Thymus (tissue), 11 donors: ENCODE measurements around the gene SLC25A4. TPM values are rescaled to one million over a fixed set of nuclear protein-coding genes. Genes with fewer than 3 reads are reported as not detected.
A peak's percentile ranks its signal among the peaks of the same experiment; 100 is the strongest.

Experiments used
- DNase-seq, 9 donors: peaks; one replicate each; pipeline ENCODE4 v3.0.0-alpha.2; 2013; ENCODE audit warnings: low spot score in 9 of 9, low read depth in 6 of 9, missing footprints in 1 of 9
- H3K27ac ChIP-seq, 2 donors: one replicate each; pipeline ENCODE4 v1.5.1; 2013; ENCODE audit warnings: control low read depth in 1 of 2, low read depth in 1 of 2, low read length in 1 of 2, mild to moderate bottlenecking in 1 of 2, moderate library complexity in 1 of 2
- H3K27me3 ChIP-seq, 2 donors: one replicate each; pipeline ENCODE4 v1.5.1; 2013; ENCODE audit warnings: low read length in 1 of 2; ENCODE audit not compliant: control insufficient read depth in 2 of 2, insufficient read depth in 1 of 2
- H3K36me3 ChIP-seq, 2 donors: one replicate each; pipeline ENCODE4 v1.5.1; 2013; ENCODE audit warnings: low read length in 1 of 2, mild to moderate bottlenecking in 1 of 2, moderate library complexity in 1 of 2; ENCODE audit not compliant: control insufficient read depth in 2 of 2, insufficient read depth in 2 of 2
- H3K4me1 ChIP-seq, 2 donors: one replicate each; pipeline ENCODE4 v1.5.1; 2013; ENCODE audit warnings: low read length in 2 of 2; ENCODE audit not compliant: control insufficient read depth in 2 of 2, insufficient read depth in 2 of 2
- H3K4me3 ChIP-seq, 2 donors: one replicate each; pipeline ENCODE4 v1.5.1; 2013; ENCODE audit warnings: low read length in 2 of 2, control low read depth in 1 of 2, mild to moderate bottlenecking in 1 of 2
- H3K9me3 ChIP-seq, 2 donors: one replicate each; pipeline ENCODE4 v1.5.1; 2013; ENCODE audit warnings: low read length in 1 of 2, mild to moderate bottlenecking in 1 of 2; ENCODE audit not compliant: control insufficient read depth in 2 of 2, insufficient read depth in 1 of 2
- WGBS: extraction: QIAGEN DNeasy Blood & Tissue Kit; methylation state at CpG from one replicate; pipeline ENCODE4 v1.1.7; 2013; 5-methylcytosine and 5-hydroxymethylcytosine counted together
- polyA plus RNA-seq: library from polyadenylated mRNA; stranded (reverse); fragments of 200-250 nt; gene quantifications from one replicate; pipeline ENCODE4 v1.2.3, GENCODE V29; 2013
- total RNA-seq: library from RNA; stranded (reverse); fragments of 120-200 nt; gene quantifications from one replicate; pipeline ENCODE4 v1.2.4, GENCODE V29; 2013
- donor health status: healthy.

SLC25A4 gene
- total and polyA plus RNA-seq, 2 donors: 5.7 to 15.0 TPM

DNA sequence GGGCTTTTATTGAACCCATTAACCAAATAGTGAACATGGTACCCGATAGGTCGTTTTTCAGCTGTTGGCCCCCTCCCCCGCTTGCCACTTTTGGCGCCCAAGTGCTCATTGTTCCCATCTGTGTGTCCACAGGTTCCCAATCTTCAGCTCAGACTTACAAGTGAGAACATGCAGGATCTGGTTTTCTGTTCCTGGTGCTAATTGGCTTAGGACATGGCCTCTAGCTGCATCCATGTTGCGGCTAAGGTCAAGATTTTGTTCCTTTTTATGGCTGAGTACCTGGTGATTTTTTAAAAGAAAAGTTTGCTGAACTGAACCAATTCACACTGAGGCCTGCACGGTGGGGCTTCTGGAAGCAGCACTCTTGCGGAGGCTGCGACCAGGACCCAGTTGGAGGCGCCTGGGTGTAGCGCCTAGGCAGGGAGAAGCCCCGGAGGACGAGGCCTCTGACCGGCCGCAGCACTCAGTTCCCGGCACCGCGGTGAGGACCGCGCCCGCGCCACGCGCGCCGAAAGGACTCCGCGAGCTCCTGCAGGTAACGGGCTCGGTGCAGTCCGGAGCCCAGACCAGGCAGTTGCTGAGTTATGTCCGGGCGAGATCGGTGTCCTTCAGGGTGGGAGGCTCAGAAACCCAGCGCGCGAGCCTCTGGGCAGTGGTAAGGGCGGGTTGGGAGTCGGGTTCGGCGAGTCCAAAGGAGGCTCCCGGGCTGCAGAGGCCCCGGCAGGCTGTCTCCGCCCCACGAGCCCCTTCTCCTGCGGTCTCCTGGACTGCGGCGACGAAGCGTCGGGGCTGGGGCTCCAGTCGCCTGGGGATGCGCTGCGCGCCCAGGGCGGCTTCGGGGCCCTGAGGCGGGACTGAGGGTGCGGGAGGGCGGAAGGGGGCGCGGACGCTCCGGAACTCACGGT lies 15.8 kb upstream of the SLC25A4 start:
- Histone ChIP-seq H3K27ac (no peak overlapping the region), H3K36me3 (no peaks in the 10 kb centered on the region), H3K27me3 (peaks cover 35 to 72% of the 10 kb centered on the region in 2 donors), H3K4me3 (no peak overlapping the region), H3K4me1 (peaks cover 4% of the 10 kb centered on the region in 2 donors), H3K9me3 (peaks cover 2 to 23% of the 10 kb centered on the region in 2 donors)
- WGBS: 13% methylated on average over 64 of the region's 64 CpGs
- no peak for DNase-seq

DNA sequence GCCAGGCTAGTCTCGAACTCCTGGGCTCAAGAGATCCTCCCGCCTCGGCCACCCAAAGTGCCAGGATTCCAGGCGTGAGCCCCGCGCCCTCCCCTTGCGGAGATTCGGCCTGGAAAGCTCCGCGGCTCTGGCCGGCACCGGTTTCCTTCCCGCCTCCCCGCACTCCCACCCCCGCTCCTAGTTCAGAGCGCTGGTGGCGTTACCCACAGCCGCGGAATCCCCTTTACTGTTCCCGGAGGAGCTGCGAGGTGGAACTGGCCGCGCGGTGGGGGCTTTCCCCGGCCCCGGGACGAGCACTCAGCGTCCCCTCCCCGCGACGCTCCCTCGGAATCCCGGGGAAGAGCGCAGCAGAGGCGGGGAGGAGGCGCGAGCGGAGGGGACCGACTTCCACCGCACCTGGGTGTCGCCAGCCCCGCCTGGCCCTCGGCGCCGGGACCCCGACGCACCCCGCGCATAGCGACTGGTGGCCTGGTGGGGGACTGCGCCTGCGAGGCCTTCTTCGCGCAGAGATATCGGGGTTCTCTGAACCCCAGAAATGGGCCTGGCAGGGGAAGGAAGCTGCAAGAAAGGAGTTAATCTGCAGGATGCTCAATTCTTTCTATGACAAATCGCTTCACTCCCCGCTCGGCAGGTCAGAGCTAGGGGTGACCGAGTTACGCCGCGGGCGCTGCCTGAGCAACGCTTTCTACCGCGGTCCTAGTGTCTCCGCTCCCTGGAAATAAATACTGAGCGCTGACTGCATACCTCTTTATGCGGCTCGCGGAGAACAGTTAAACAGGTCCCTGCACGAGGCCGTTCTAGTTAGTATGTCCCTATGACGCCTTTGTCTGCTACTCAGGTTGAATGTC lies 14.6 kb upstream of the SLC25A4 start:
- WGBS: 3% methylated on average over 74 of the region's 74 CpGs
- peaks cover 2 to 23% of the 10 kb centered on the region in 2 donors for H3K9me3 ChIP-seq
- no peaks in the 10 kb centered on the region for H3K36me3 ChIP-seq
- peak in 1 of 9 donors; percentile 20 for DNase-seq
- H3K27me3 ChIP-seq: peaks cover 35 to 73% of the 10 kb centered on the region in 2 donors
- H3K4me1 ChIP-seq: peaks cover 4% of the 10 kb centered on the region in 2 donors
- peak overlapping the region in 1 of 2 donors; percentile 25 for H3K4me3 ChIP-seq
- H3K27ac ChIP-seq: no peak overlapping the region

DNA sequence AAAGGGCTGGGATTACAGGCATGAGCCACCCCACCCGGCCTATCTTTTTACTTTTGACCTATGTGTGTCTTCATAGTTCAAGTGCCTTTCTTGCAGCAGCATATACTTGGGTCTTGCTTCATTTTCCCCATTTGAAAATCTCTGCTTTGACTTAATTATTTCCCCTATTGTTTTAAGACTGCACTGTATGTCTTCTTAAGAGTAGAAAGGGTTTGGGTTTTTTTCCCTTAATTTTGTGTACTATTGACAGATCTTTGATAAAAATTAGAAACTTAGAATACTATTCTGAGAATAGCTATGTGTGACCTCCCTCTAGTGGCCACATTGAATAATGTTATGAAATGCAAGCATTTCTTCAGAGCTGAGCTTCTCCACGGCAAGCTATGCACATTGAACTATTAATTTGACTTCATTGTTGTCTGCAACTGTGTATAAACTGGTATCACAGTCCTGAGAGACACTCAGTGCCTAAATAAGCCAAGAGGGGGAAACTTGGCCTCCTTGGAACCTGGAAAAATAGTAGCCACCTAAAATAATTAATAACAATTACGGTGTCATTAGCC lies 8.7 kb upstream of the SLC25A4 start:
- Histone ChIP-seq H3K27ac (no peak overlapping the region), H3K4me1 (no peaks in the 10 kb centered on the region), H3K36me3 (no peaks in the 10 kb centered on the region), H3K27me3 (peaks cover 0 to 49% of the 10 kb centered on the region in 2 donors), H3K9me3 (no peaks in the 10 kb centered on the region), H3K4me3 (no peak overlapping the region)
- DNase-seq: peak in 5 of 9 donors; percentile 23 to 64 (median 46)
- 48% methylated on average over 3 of the region's 3 CpGs for WGBS

DNA sequence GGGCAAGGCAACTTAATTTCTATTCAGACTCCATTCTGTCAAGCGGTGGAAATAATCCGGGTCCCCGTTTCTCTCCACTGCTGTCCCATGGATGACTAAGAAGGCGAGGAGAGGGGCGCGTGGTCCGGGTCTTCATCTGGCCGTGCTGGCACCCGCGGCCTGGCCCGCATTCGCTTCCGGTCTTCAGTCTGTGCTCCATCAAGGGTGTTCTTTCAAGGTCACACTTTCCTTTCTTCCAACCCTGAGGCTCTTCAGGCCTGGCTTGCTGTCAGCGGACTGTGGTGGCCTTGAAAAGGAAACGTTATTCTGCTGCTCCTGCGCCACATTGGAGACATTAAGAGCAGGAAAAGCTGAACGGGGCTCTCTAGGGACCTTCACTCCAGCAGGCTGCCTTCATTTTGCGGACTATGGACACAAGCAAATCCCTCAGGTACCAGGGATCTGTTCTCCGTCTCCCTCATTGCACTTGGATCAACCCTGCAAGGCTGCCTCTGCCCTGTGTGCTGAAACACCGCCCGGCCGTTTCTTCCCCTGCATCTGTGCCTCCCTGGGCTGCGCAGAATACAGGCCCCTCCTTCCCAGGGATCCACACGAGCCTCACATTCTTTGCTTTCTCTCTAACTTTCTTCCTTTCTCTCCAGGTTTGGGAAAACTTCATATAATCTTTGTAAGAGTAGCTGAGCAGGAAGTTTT lies 5.7 kb upstream of the SLC25A4 start:
- no peak overlapping the region for H3K27ac ChIP-seq
- no peaks in the 10 kb centered on the region for H3K9me3 ChIP-seq
- H3K4me1 ChIP-seq: peaks cover 0 to 2% of the 10 kb centered on the region in 2 donors
- H3K27me3 ChIP-seq: peaks cover 8 to 48% of the 10 kb centered on the region in 2 donors
- no peaks in the 10 kb centered on the region for H3K36me3 ChIP-seq
- no peak overlapping the region for H3K4me3 ChIP-seq
- DNase-seq: no peak
- 94% methylated on average over 24 of the region's 24 CpGs for WGBS

DNA sequence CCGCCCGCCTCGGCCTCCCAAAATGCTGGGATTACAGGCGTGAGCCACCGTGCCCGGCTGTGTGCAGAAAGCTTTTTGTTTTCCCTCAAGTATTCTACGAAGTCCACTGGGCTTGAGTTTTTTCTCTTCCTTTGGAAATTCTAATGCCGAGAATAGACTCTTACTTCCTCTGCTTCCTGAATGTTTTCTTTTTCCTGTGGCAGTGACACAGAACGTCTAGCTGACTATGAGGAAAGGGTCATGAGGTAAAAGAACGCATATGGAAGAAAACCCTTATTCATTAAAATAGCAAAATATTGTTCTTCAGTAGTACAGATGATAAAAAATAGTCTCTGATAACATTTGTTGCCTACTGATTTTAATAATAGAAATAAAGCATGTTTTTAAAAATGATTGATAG lies 4.9 kb upstream of the SLC25A4 start:
- Histone ChIP-seq H3K4me3 (no peak overlapping the region), H3K27ac (no peak overlapping the region), H3K27me3 (peaks cover 10 to 54% of the 10 kb centered on the region in 2 donors), H3K4me1 (peaks cover 0 to 6% of the 10 kb centered on the region in 2 donors), H3K9me3 (no peaks in the 10 kb centered on the region), H3K36me3 (no peaks in the 10 kb centered on the region)
- 67% methylated on average over 10 of the region's 10 CpGs for WGBS
- DNase-seq: no peak

DNA sequence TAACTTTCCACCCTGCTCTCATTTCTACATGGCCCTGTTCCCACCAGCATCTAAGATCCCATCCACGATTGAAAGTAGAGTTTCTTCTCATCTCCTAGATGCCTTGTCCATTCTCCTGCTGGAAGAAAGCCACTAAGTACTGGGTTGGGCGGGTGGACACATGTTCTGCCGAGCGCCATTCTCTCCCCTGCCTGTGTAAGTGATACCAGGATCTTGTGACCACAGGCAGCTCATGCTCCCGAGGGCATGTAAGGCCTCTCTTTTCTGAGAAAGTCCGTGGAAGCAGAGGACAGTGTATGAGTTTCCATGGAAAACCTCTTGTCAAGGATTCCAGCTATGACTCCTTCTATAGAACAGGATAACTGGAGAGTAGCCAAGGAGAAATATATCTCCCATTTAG lies 3.3 kb upstream of the SLC25A4 start:
- Histone ChIP-seq H3K36me3 (no peaks in the 10 kb centered on the region), H3K27me3 (peaks cover 21 to 68% of the 10 kb centered on the region in 2 donors), H3K4me3 (no peak overlapping the region), H3K9me3 (no peaks in the 10 kb centered on the region), H3K27ac (no peak overlapping the region), H3K4me1 (peaks cover 2 to 6% of the 10 kb centered on the region in 2 donors)
- DNase-seq: no peak
- 79% methylated on average over 6 of the region's 6 CpGs for WGBS

DNA sequence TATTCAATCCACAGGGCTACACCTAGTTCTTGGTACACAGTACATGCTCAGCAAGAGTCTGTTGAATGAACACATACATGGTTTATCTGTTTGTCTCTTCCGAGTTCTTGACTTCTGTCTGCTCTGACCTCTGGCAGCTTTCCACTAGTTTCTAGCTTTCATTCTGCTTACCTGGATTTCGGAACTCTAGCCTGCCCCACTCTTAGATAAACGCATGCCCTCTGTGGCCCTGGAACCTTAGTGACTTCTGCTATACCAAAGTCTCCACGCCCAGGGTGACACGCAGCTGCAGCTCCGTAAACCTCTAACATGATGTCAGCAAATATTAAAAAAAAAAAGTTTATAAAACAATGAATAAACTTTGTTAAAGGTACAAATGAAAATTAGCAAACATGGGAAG lies 1.3 kb upstream of the SLC25A4 start:
- 98% methylated on average over 6 of the region's 6 CpGs for WGBS
- Histone ChIP-seq H3K4me3 (no peak overlapping the region), H3K27me3 (peaks cover 25 to 74% of the 10 kb centered on the region in 2 donors), H3K4me1 (peaks cover 2 to 6% of the 10 kb centered on the region in 2 donors), H3K27ac (no peak overlapping the region), H3K36me3 (no peaks in the 10 kb centered on the region), H3K9me3 (no peaks in the 10 kb centered on the region)
- DNase-seq: no peak

DNA sequence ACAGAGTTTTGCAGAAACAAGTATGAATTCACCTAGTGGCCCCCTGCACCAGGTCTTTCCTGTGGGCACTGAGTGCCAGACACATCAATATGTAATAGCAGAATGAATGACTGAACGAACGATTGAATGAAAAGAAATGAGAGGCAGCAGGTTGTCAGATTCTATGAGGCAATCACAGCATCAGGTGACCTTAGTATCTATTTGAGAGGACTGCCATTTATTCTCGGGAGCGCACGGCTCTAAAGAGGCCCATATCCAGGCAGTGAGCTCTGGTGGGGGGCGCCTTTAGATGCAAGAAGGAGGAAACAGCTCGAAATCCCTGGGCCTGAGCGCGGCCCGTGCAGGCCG lies 528 bp upstream of the SLC25A4 start:
- 16% methylated on average over 11 of the region's 11 CpGs for whole genome bisulfite sequencing

More for the DNA sequence above, 528 bp upstream of the SLC25A4 start:
- Histone ChIP-seq H3K27ac (no peak overlapping the region), H3K27me3 (peaks cover 25 to 67% of the 10 kb centered on the region in 2 donors), H3K36me3 (no peaks in the 10 kb centered on the region), H3K4me1 (peaks cover 2 to 6% of the 10 kb centered on the region in 2 donors), H3K9me3 (no peaks in the 10 kb centered on the region), H3K4me3 (peak overlapping the region; percentile 56 to 65)
- DNase-seq: peak in 1 of 9 donors; percentile 13
